GM23338 (cell line): ENCODE results near the gene SPATA13. TPM values are rescaled to one million over a fixed set of nuclear protein-coding genes. Genes with fewer than 3 reads are reported as not detected.

ENCODE experiments used
- ATAC-seq: fragments of 200-7000 bp; cut with Tn5 transposase; 3 replicates; pipeline ENCODE4 v1.9.1; 2020
- DNase-seq: peaks from one replicate; pipeline ENCODE4 v3.0.0-alpha.2; 2015; ENCODE audit warnings: low spot score
- H2AFZ ChIP-seq: fragments of 200-600 bp; sonication (generic); 2 replicates; pipeline ENCODE4 v1.8.0; 2016; ENCODE audit warnings: antibody characterized with exemption, mild to moderate bottlenecking, moderate library complexity
- H3F3A ChIP-seq: fragments of 200-600 bp; sonication (generic); replicated peaks from 2 replicates; pipeline ENCODE4 v1.8.0; 2017; ENCODE audit warnings: antibody characterized with exemption, mixed run types, low read depth
- H3K27ac ChIP-seq: fragments of 200-600 bp; sonication (generic); 2 replicates; pipeline ENCODE4 v1.6.1; 2016; ENCODE audit warnings: low read depth
- H3K27me3 ChIP-seq: fragments of 200-600 bp; sonication (generic); 2 replicates; pipeline ENCODE4 v1.8.0; 2016; ENCODE audit warnings: mild to moderate bottlenecking, mixed run types, moderate library complexity; ENCODE audit not compliant: insufficient read depth
- H3K36me3 ChIP-seq: fragments of 200-600 bp; sonication (generic); 2 replicates; pipeline ENCODE4 v1.8.0; 2016; ENCODE audit warnings: mild to moderate bottlenecking; ENCODE audit not compliant: insufficient read depth
- H3K4me1 ChIP-seq: fragments of 200-600 bp; sonication (generic); 2 replicates; pipeline ENCODE4 v1.8.0; 2016; ENCODE audit warnings: mild to moderate bottlenecking, moderate library complexity; ENCODE audit not compliant: insufficient read depth
- H3K4me2 ChIP-seq: fragments of 200-600 bp; sonication (generic); 2 replicates; pipeline ENCODE4 v1.7.1; 2017; ENCODE audit warnings: mixed run types
- H3K4me3 ChIP-seq: fragments of 200-600 bp; sonication (generic); 2 replicates; pipeline ENCODE4 v1.6.1; 2016; ENCODE audit warnings: mixed run types
- H3K79me2 ChIP-seq: fragments of 200-600 bp; sonication (generic); replicated peaks from 2 replicates; pipeline ENCODE4 v1.8.0; 2017; ENCODE audit warnings: mild to moderate bottlenecking; ENCODE audit not compliant: insufficient read depth
- H3K9me2 ChIP-seq: fragments of 200-600 bp; sonication (generic); 2 replicates; pipeline ENCODE4 v1.8.0; 2017; ENCODE audit not compliant: insufficient read depth
- H4K20me1 ChIP-seq: fragments of 200-600 bp; sonication (generic); replicated peaks from 2 replicates; pipeline ENCODE4 v1.8.0; 2017; ENCODE audit warnings: mild to moderate bottlenecking; ENCODE audit not compliant: insufficient read depth
- H3K27ac Mint-ChIP-seq: 2 replicates; pipeline ENCODE4 v1.8.0; 2020; ENCODE audit warnings: inconsistent platforms, mild to moderate bottlenecking, moderate library complexity, mixed read lengths
- H3K27me3 Mint-ChIP-seq: 3 replicates; pipeline ENCODE4 v1.8.0; 2022; ENCODE audit warnings: low read depth, mild to moderate bottlenecking, moderate library complexity, mixed read lengths, inconsistent platforms; ENCODE audit not compliant: insufficient read depth, poor library complexity
- H3K36me3 Mint-ChIP-seq: 3 replicates; pipeline ENCODE4 v1.8.0; 2021; ENCODE audit warnings: low read depth, mild to moderate bottlenecking, inconsistent platforms, moderate library complexity, mixed read lengths
- H3K4me1 Mint-ChIP-seq: 3 replicates; pipeline ENCODE4 v1.8.0; 2020; ENCODE audit warnings: mild to moderate bottlenecking, inconsistent platforms, mixed read lengths
- H3K4me3 Mint-ChIP-seq: 3 replicates; pipeline ENCODE4 v1.8.0; 2021; ENCODE audit warnings: moderate library complexity, mild to moderate bottlenecking, inconsistent platforms, mixed read lengths
- H3K9me3 Mint-ChIP-seq: 3 replicates; pipeline ENCODE4 v1.8.0; 2020; ENCODE audit warnings: moderate library complexity, mild to moderate bottlenecking, inconsistent platforms, mixed read lengths
- CREB1 ChIP-seq: fragments of 250-450 bp; sonication (Bioruptor Pico); IDR thresholded peaks from 2 replicates; pipeline ENCODE4 v1.5.0; 2020; ENCODE audit warnings: low read depth, mild to moderate bottlenecking, moderate library complexity
- CTCF ChIP-seq, 2 experiments: fragments of 200-600 bp in 1 of 2; sonication (generic) in 1 of 2; conservative IDR thresholded peaks; 2 replicates each; pipeline versions ENCODE4 v1.5.1 to v1.6.1; 2016 to 2017; ENCODE audit warnings: antibody characterized with exemption in 2 of 2, low read depth in 2 of 2, mild to moderate bottlenecking in 2 of 2, moderate library complexity in 1 of 2
- ETS1 ChIP-seq: IDR thresholded peaks from 2 replicates; pipeline ENCODE4 v1.6.1; 2016; ENCODE audit warnings: antibody characterized with exemption
- EZH2 ChIP-seq: fragments of 200-600 bp; sonication (generic); IDR thresholded peaks from one replicate; pipeline ENCODE4 v1.8.0; 2017; ENCODE audit warnings: antibody characterized with exemption, mild to moderate bottlenecking, low read depth; ENCODE audit not compliant: unreplicated experiment
- EZH2phosphoT487 ChIP-seq: fragments of 200-600 bp; sonication (generic); IDR thresholded peaks from one replicate; pipeline ENCODE4 v1.8.1; 2018; ENCODE audit warnings: antibody characterized with exemption; ENCODE audit not compliant: unreplicated experiment
- JUNB ChIP-seq: IDR thresholded peaks from one replicate; pipeline ENCODE4 v1.6.1; 2016; ENCODE audit warnings: antibody characterized with exemption; ENCODE audit not compliant: unreplicated experiment
- NANOG ChIP-seq: IDR thresholded peaks from 2 replicates; pipeline ENCODE4 v1.6.1; 2016; ENCODE audit warnings: antibody characterized with exemption, borderline replicate concordance
- POLR2AphosphoS5 ChIP-seq: IDR thresholded peaks from 2 replicates; pipeline ENCODE4 v1.6.1; 2016; ENCODE audit warnings: antibody characterized with exemption, low read depth
- REST ChIP-seq: IDR thresholded peaks from one replicate; pipeline ENCODE4 v1.6.1; 2018; ENCODE audit warnings: antibody characterized with exemption; ENCODE audit not compliant: unreplicated experiment
- STAT1 ChIP-seq: IDR thresholded peaks from one replicate; pipeline ENCODE4 v1.6.1; 2016; ENCODE audit warnings: antibody characterized with exemption; ENCODE audit not compliant: unreplicated experiment
- ZNF114 ChIP-seq: fragments of 250-450 bp; sonication (Bioruptor Pico); IDR thresholded peaks from 2 replicates; pipeline ENCODE4 v1.5.0; 2020; ENCODE audit warnings: mild to moderate bottlenecking, moderate library complexity
- ZNF331 ChIP-seq: fragments of 250-450 bp; sonication (Bioruptor Pico); IDR thresholded peaks from 2 replicates; pipeline ENCODE4 v1.5.0; 2020; ENCODE audit warnings: low read depth, mild to moderate bottlenecking, moderate library complexity
- ZNF462 ChIP-seq: fragments of 250-450 bp; sonication (Bioruptor Pico); IDR thresholded peaks from 2 replicates; pipeline ENCODE4 v1.5.0; 2020; ENCODE audit warnings: mild to moderate bottlenecking, moderate library complexity
- polyA plus RNA-seq: library from polyadenylated mRNA; unstranded; fragments of >200 nt; fragmentation: Nextera tagmentation; extraction: Ambion mirVana; gene quantifications from 2 replicates; pipeline ENCODE4 v1.2.1, GENCODE V29; 2016
- total RNA-seq: library from RNA; depleted of rRNA; stranded (reverse); fragments of >200 nt; shearing (Covaris generic); gene quantifications from 2 replicates; pipeline ENCODE4 v1.2.3, GENCODE V29; 2014

SPATA13 gene
- total and polyA plus RNA-seq, 2 experiments from 2014 or later, result 11.9 to 45.7 TPM

GRCh38 chr13:24166561-24166960 lies 6.0 kb downstream of the SPATA13 start:
- no peaks in the 10 kb centered on the region for H3K9me3 Mint-ChIP-seq
- Histone ChIP-seq H3K36me3 (no peaks in the 10 kb centered on the region; the same call in 1 of the 2 replicates), H2AFZ (no peak overlapping the region), H3F3A (no peaks in the 10 kb centered on the region), H3K9me2 (no peaks in the 10 kb centered on the region), H3K4me3 (no peak overlapping the region), H3K4me2 (no peak overlapping the region), H4K20me1 (peaks cover 34% of the 10 kb centered on the region), H3K79me2 (peaks cover 98% of the 10 kb centered on the region), H3K27me3 (no peaks in the 10 kb centered on the region), H3K27ac (no peak overlapping the region), H3K4me1 (peaks cover 31% of the 10 kb centered on the region)
- no peaks in the 10 kb centered on the region for H3K27me3 Mint-ChIP-seq
- DNase-seq, result no peak
- H3K36me3 Mint-ChIP-seq, result peaks cover 12% of the 10 kb centered on the region
- H3K4me3 Mint-ChIP-seq, result no peak overlapping the region
- no peak overlapping the region for H3K27ac Mint-ChIP-seq
- no peak for ATAC-seq
- TF ChIP-seq POLR2AphosphoS5 (no peak), JUNB (no peak), NANOG (no peak), REST (no peak), CREB1 (CRISPR knock-in tag) (no peak), EZH2 (no peak), ETS1 (no peak), STAT1 (no peak), EZH2phosphoT487 (no peak), CTCF (conservative IDR thresholded peaks at IDR 0.05; ENCODE audit: low read depth in 2 of 2) (no peak), ZNF462 (no peak), ZNF114 (CRISPR knock-in tag) (no peak), ZNF331 (no peak)
- peaks cover 30% of the 10 kb centered on the region for H3K4me1 Mint-ChIP-seq
